ENCODE results near the gene ANKRD6.

GRCh38 chr6:89467437-89467836 lies 34.5 kb downstream of the ANKRD6 start:
- TF ChIP-seq, protein P1, sequence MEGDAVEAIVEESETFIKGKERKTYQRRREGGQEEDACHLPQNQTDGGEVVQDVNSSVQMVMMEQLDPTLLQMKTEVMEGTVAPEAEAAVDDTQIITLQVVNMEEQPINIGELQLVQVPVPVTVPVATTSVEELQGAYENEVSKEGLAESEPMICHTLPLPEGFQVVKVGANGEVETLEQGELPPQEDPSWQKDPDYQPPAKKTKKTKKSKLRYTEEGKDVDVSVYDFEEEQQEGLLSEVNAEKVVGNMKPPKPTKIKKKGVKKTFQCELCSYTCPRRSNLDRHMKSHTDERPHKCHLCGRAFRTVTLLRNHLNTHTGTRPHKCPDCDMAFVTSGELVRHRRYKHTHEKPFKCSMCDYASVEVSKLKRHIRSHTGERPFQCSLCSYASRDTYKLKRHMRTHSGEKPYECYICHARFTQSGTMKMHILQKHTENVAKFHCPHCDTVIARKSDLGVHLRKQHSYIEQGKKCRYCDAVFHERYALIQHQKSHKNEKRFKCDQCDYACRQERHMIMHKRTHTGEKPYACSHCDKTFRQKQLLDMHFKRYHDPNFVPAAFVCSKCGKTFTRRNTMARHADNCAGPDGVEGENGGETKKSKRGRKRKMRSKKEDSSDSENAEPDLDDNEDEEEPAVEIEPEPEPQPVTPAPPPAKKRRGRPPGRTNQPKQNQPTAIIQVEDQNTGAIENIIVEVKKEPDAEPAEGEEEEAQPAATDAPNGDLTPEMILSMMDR (conservative IDR thresholded peaks at IDR 0.05; ENCODE audit: low read depth, low read length): no peak
- no peak for TF ChIP-seq EZH2 (IDR thresholded peaks at IDR 0.05; ENCODE audit: low read length, unreplicated experiment)
- TF ChIP-seq EZH2phosphoT487 (IDR thresholded peaks at IDR 0.05; ENCODE audit: borderline replicate concordance, low read length): no peak

Measured in PC-3 (cell line).